ENCODE results near the gene C20orf204. TPM values are rescaled to one million over a fixed set of nuclear protein-coding genes. Genes with fewer than 3 reads are reported as not detected.

The C20orf204 gene
- total RNA-seq, 3 donors from 2014 or later (not counting 1 experiment from before 2014, with no cell fraction given), result 4.3 to 5.5 (median 5.3) TPM

DNA sequence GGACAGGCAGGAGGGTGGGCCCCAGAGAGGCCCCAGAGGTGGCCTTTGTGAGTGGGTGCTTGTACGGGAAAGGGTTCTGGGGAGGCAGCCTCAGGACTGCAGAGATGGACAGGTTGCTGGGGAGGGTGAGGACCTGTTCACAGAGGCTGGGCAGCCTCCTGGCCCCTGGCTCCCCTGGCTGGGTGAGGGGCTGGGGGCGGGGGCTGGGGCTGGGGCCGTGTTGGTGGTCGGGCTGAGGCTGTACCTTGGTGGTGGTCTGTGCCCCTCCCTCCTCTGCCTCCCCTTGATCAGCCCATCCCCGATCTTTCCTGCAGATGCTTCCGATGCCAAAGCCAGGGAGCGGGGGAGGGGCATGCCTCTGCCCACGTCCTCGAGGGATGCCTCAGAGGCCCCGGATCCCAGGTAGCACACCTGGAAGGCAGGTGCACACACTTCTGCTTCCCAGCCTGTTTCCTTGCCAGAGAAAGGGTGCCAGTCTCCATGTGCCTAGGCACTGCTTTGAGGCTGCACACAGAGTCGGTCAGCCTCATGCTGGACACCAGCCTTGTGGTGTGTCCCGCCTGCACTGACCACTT, 31.8 kb downstream of the C20orf204 start:
- H3K9me3 ChIP-seq (ENCODE audit: control insufficient read depth, insufficient read depth, low read length), result no peaks in the 10 kb centered on the region
- peak overlapping the region; percentile 21 for H3K4me3 Mint-ChIP-seq
- no peak for ATAC-seq
- H3K27me3 Mint-ChIP-seq (ENCODE audit: low read depth in 2 of 2), result no peaks in the 10 kb centered on the region
- H3K4me3 ChIP-seq (ENCODE audit: low read length), result no peak overlapping the region
- H3K4me1 ChIP-seq (ENCODE audit: control insufficient read depth, insufficient read depth, low read length), result peaks cover 70% of the 10 kb centered on the region
- TF ChIP-seq, protein P1, sequence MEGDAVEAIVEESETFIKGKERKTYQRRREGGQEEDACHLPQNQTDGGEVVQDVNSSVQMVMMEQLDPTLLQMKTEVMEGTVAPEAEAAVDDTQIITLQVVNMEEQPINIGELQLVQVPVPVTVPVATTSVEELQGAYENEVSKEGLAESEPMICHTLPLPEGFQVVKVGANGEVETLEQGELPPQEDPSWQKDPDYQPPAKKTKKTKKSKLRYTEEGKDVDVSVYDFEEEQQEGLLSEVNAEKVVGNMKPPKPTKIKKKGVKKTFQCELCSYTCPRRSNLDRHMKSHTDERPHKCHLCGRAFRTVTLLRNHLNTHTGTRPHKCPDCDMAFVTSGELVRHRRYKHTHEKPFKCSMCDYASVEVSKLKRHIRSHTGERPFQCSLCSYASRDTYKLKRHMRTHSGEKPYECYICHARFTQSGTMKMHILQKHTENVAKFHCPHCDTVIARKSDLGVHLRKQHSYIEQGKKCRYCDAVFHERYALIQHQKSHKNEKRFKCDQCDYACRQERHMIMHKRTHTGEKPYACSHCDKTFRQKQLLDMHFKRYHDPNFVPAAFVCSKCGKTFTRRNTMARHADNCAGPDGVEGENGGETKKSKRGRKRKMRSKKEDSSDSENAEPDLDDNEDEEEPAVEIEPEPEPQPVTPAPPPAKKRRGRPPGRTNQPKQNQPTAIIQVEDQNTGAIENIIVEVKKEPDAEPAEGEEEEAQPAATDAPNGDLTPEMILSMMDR (IDR thresholded peaks at IDR 0.05), result no peak
- H3K36me3 ChIP-seq (ENCODE audit: control insufficient read depth, insufficient read depth, low read length), result peaks cover 11% of the 10 kb centered on the region
- H3K27me3 ChIP-seq (ENCODE audit: control insufficient read depth, insufficient read depth, low read length), result no peaks in the 10 kb centered on the region
- H3K36me3 Mint-ChIP-seq, result no peaks in the 10 kb centered on the region
- peak overlapping the region in 1 of 2 donors; percentile 87 for H3K27ac Mint-ChIP-seq
- H3K27ac ChIP-seq (ENCODE audit: low read length), result no peak overlapping the region
- 69% methylated on average over 12 of the region's 12 CpGs for WGBS (ENCODE audit: insufficient coverage)
- H3K4me1 Mint-ChIP-seq, result peaks cover 30 to 64% of the 10 kb centered on the region in 2 donors
- DNase-seq, result no peak
- no peaks in the 10 kb centered on the region for H3K9me3 Mint-ChIP-seq
- intact Hi-C loops (cut with micrococcal nuclease), result no loop called here

DNA sequence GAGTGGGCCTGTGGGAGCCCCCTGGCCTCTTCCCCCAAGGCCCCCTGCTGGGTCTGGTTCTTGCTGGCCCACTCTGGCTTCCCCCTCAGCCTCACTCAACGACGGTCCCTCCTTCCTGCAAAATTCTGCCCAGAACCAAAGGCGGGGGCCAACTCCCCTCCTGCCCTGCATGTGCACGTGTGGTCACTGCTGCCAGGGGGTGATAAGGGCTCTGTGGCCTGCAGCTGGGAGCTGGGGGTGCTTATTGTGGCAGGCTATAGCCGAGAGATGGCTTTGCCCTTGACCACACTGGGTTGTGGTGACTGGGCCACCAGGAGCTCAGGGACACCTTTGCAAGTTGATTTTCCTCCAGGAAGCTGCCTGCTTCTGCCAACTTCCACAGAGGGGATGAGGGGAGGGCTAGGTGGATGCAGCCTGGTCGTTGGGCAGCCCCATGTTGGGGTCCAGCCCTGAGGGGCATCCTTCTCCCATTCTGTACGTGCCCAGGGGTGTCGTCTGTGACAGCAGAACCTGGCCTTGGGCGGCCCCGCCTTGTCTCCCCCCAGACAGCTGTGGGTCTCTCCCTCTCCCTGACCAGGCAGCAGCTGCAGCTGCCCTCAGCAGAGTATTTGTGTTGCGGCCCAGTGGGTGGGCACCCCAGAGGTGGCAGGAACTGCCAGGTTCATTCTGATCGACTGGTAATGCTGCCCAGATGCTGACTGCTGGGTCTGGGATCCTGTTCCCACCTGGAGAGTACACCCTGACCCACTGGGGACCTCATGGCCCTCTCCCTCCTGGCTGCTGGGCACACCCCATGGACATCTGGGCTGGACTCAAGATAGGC, 32.6 kb downstream of the C20orf204 start:
- Mint-ChIP-seq H3K9me3 (no peaks in the 10 kb centered on the region), H3K36me3 (no peaks in the 10 kb centered on the region), H3K4me3 (no peak overlapping the region), H3K27ac (no peak overlapping the region), H3K27me3 (ENCODE audit: low read depth in 2 of 2) (no peaks in the 10 kb centered on the region), H3K4me1 (peaks cover 29 to 59% of the 10 kb centered on the region in 2 donors)
- DNase-seq (no peak), ATAC-seq (no peak)
- intact Hi-C loops (cut with micrococcal nuclease), result no loop called here
- 60% methylated on average over 12 of the region's 12 CpGs for WGBS (ENCODE audit: insufficient coverage)
- Histone ChIP-seq H3K27ac (ENCODE audit: low read length) (no peak overlapping the region), H3K4me1 (ENCODE audit: control insufficient read depth, insufficient read depth, low read length) (peaks cover 65% of the 10 kb centered on the region), H3K27me3 (ENCODE audit: control insufficient read depth, insufficient read depth, low read length) (no peaks in the 10 kb centered on the region), H3K4me3 (ENCODE audit: low read length) (no peak overlapping the region), H3K36me3 (ENCODE audit: control insufficient read depth, insufficient read depth, low read length) (peaks cover 19% of the 10 kb centered on the region), H3K9me3 (ENCODE audit: control insufficient read depth, insufficient read depth, low read length) (no peaks in the 10 kb centered on the region)
- TF ChIP-seq, protein P1 (IDR thresholded peaks at IDR 0.05), result no peak

DNA sequence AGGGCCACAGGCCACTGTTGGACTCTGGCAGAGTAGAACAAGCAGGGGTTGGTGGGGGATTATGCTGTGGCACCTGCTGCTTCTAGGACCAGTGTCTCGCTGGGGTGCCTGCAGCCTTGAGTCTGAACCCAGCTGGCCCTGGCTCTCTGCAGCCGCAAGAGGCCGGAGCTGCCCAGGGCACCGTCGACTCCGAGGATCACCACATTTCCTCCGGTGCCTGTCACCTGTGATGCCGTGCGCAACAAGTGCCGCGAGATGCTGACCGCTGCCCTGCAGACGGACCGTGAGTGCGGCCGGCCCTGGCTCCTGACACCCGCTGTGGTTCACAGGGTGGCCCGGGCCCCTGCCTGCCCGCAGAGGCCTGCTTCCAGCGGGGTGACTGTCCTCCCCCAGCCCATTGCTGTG, 33.2 kb downstream of the C20orf204 start:
- intact Hi-C loops (cut with micrococcal nuclease), result no loop called here

More for the DNA sequence above, 33.2 kb downstream of the C20orf204 start:
- WGBS (ENCODE audit: insufficient coverage), result 88% methylated on average over 20 of the region's 20 CpGs
- Histone ChIP-seq H3K9me3 (ENCODE audit: control insufficient read depth, insufficient read depth, low read length) (no peaks in the 10 kb centered on the region), H3K4me3 (ENCODE audit: low read length) (no peak overlapping the region), H3K4me1 (ENCODE audit: control insufficient read depth, insufficient read depth, low read length) (peaks cover 59% of the 10 kb centered on the region), H3K36me3 (ENCODE audit: control insufficient read depth, insufficient read depth, low read length) (peaks cover 25% of the 10 kb centered on the region), H3K27ac (ENCODE audit: low read length) (no peak overlapping the region), H3K27me3 (ENCODE audit: control insufficient read depth, insufficient read depth, low read length) (no peaks in the 10 kb centered on the region)
- Mint-ChIP-seq H3K4me3 (no peak overlapping the region), H3K9me3 (no peaks in the 10 kb centered on the region), H3K36me3 (no peaks in the 10 kb centered on the region), H3K27me3 (ENCODE audit: low read depth in 2 of 2) (no peaks in the 10 kb centered on the region), H3K4me1 (peaks cover 23 to 53% of the 10 kb centered on the region in 2 donors), H3K27ac (no peak overlapping the region)
- DNase-seq, result no peak
- ATAC-seq, result no peak
- TF ChIP-seq, protein P1 (IDR thresholded peaks at IDR 0.05), result no peak
